HG02884 (cell line): ENCODE results near the gene STT3B.

Experiments used
- ATAC-seq: cut with Tn5 transposase; IDR thresholded peaks from one replicate; pipeline ENCODE4 v1.9.1; 2021; ENCODE audit warnings: mild to moderate bottlenecking, moderate library complexity; ENCODE audit not compliant: unreplicated experiment

STT3B gene

GRCh38 chr3:31636694-31637442 lies 104.1 kb downstream of the STT3B start:
- ATAC-seq: no peak

GRCh38 chr3:31639828-31640227 lies 107.1 kb downstream of the STT3B start:
- no peak for ATAC-seq

GRCh38 chr3:31645256-31645655 lies 112.5 kb downstream of the STT3B start:
- no peak for ATAC-seq

- no peak for ATAC-seq
These were observed 115.7 kb downstream of the STT3B start for GRCh38 chr3:31648286-31648968.

GRCh38 chr3:31652296-31652695 lies 119.6 kb downstream of the STT3B start:
- ATAC-seq: no peak

- no peak for ATAC-seq
These were observed 120.7 kb downstream of the STT3B start for GRCh38 chr3:31653464-31653863.

- no peak for ATAC-seq
These were observed 122.3 kb downstream of the STT3B start for GRCh38 chr3:31654998-31655397.

- no peak for ATAC-seq
These were observed 126.5 kb downstream of the STT3B start for GRCh38 chr3:31659246-31659645.

- ATAC-seq: no peak
These were observed 128.6 kb downstream of the STT3B start for GRCh38 chr3:31661286-31661685.

- no peak for ATAC-seq
These were observed 129.4 kb downstream of the STT3B start for GRCh38 chr3:31661993-31662670.

GRCh38 chr3:31664031-31664430 lies 131.3 kb downstream of the STT3B start:
- ATAC-seq: no peak

GRCh38 chr3:31667582-31667981 lies 134.9 kb downstream of the STT3B start:
- no peak for ATAC-seq

GRCh38 chr3:31668242-31668641 lies 135.5 kb downstream of the STT3B start:
- no peak for ATAC-seq

- no peak for ATAC-seq
These were observed 137.4 kb downstream of the STT3B start for GRCh38 chr3:31670136-31670535.

- no peak for ATAC-seq
These were observed 138.0 kb downstream of the STT3B start for GRCh38 chr3:31670722-31671121.

GRCh38 chr3:31671451-31671850 lies 138.7 kb downstream of the STT3B start:
- no peak for ATAC-seq

GRCh38 chr3:31671976-31672375 lies 139.3 kb downstream of the STT3B start:
- no peak for ATAC-seq

GRCh38 chr3:31673950-31674349 lies 141.2 kb downstream of the STT3B start:
- no peak for ATAC-seq

- no peak for ATAC-seq
These were observed 143.8 kb downstream of the STT3B start for GRCh38 chr3:31676556-31676955.

- ATAC-seq: no peak
These were observed 147.5 kb downstream of the STT3B start for GRCh38 chr3:31680072-31680870.
